ENCODE results near the gene CD81.

The CD81 gene

GRCh38 chr11:2365571-2366210, 11.4 kb upstream of the CD81 start:
- no peaks in the 10 kb centered on the region for H3K9me3 Mint-ChIP-seq
- H3K36me3 Mint-ChIP-seq: no peaks in the 10 kb centered on the region
- no peaks in the 10 kb centered on the region for H3K4me1 Mint-ChIP-seq
- no peak overlapping the region for H3K27ac Mint-ChIP-seq
- H3K27me3 Mint-ChIP-seq: no peaks in the 10 kb centered on the region
- H3K4me3 Mint-ChIP-seq: no peak overlapping the region

- Mint-ChIP-seq H3K4me1 (no peaks in the 10 kb centered on the region), H3K9me3 (no peaks in the 10 kb centered on the region), H3K27me3 (no peaks in the 10 kb centered on the region), H3K36me3 (no peaks in the 10 kb centered on the region), H3K4me3 (no peak overlapping the region), H3K27ac (no peak overlapping the region)
These were observed 10.8 kb upstream of the CD81 start for GRCh38 chr11:2366276-2366675.

GRCh38 chr11:2366733-2367132, 10.4 kb upstream of the CD81 start:
- Mint-ChIP-seq H3K36me3 (no peaks in the 10 kb centered on the region), H3K9me3 (no peaks in the 10 kb centered on the region), H3K4me3 (no peak overlapping the region), H3K27ac (no peak overlapping the region), H3K27me3 (no peaks in the 10 kb centered on the region), H3K4me1 (no peaks in the 10 kb centered on the region)

GRCh38 chr11:2367266-2368160, 9.6 kb upstream of the CD81 start:
- no peaks in the 10 kb centered on the region for H3K4me1 Mint-ChIP-seq
- no peaks in the 10 kb centered on the region for H3K36me3 Mint-ChIP-seq
- H3K9me3 Mint-ChIP-seq: no peaks in the 10 kb centered on the region
- H3K27ac Mint-ChIP-seq: no peak overlapping the region
- no peak overlapping the region for H3K4me3 Mint-ChIP-seq
- no peaks in the 10 kb centered on the region for H3K27me3 Mint-ChIP-seq

GRCh38 chr11:2368178-2368850, 8.8 kb upstream of the CD81 start:
- Mint-ChIP-seq H3K4me3 (no peak overlapping the region), H3K36me3 (no peaks in the 10 kb centered on the region), H3K27me3 (no peaks in the 10 kb centered on the region), H3K27ac (no peak overlapping the region), H3K9me3 (no peaks in the 10 kb centered on the region), H3K4me1 (no peaks in the 10 kb centered on the region)

- Mint-ChIP-seq H3K27me3 (no peaks in the 10 kb centered on the region), H3K27ac (no peak overlapping the region), H3K4me3 (no peak overlapping the region), H3K36me3 (no peaks in the 10 kb centered on the region), H3K4me1 (no peaks in the 10 kb centered on the region), H3K9me3 (no peaks in the 10 kb centered on the region)
These were observed 8.3 kb upstream of the CD81 start for GRCh38 chr11:2368851-2369180.

GRCh38 chr11:2369320-2369719, 7.8 kb upstream of the CD81 start:
- Mint-ChIP-seq H3K4me1 (no peaks in the 10 kb centered on the region), H3K9me3 (no peaks in the 10 kb centered on the region)

GRCh38 chr11:2369896-2370295, 7.2 kb upstream of the CD81 start:
- Mint-ChIP-seq H3K9me3 (no peaks in the 10 kb centered on the region), H3K27me3 (no peaks in the 10 kb centered on the region), H3K4me1 (no peaks in the 10 kb centered on the region), H3K36me3 (no peaks in the 10 kb centered on the region), H3K4me3 (no peak overlapping the region), H3K27ac (no peak overlapping the region)

More at GRCh38 chr11:2369320-2369719, 7.8 kb upstream of the CD81 start:
- no peak overlapping the region for H3K4me3 Mint-ChIP-seq
- H3K36me3 Mint-ChIP-seq: no peaks in the 10 kb centered on the region
- H3K27ac Mint-ChIP-seq: no peak overlapping the region
- H3K27me3 Mint-ChIP-seq: no peaks in the 10 kb centered on the region

GRCh38 chr11:2374456-2375201, 2.5 kb upstream of the CD81 start:
- no peaks in the 10 kb centered on the region for H3K27me3 Mint-ChIP-seq
- no peaks in the 10 kb centered on the region for H3K9me3 Mint-ChIP-seq
- no peaks in the 10 kb centered on the region for H3K36me3 Mint-ChIP-seq
- H3K4me3 Mint-ChIP-seq: no peak overlapping the region
- peaks cover 7% of the 10 kb centered on the region for H3K4me1 Mint-ChIP-seq
- H3K27ac Mint-ChIP-seq: no peak overlapping the region

- Mint-ChIP-seq H3K9me3 (no peaks in the 10 kb centered on the region), H3K4me3 (peak overlapping the region; percentile 67), H3K36me3 (no peaks in the 10 kb centered on the region), H3K4me1 (peaks cover 14% of the 10 kb centered on the region), H3K27me3 (no peaks in the 10 kb centered on the region), H3K27ac (no peak overlapping the region)
These were observed 1.7 kb upstream of the CD81 start for GRCh38 chr11:2375341-2375853.

GRCh38 chr11:2375964-2376551, 1.1 kb upstream of the CD81 start:
- Mint-ChIP-seq H3K27ac (peak overlapping the region; percentile 8), H3K4me3 (peak overlapping the region; percentile 67), H3K27me3 (no peaks in the 10 kb centered on the region), H3K36me3 (no peaks in the 10 kb centered on the region), H3K9me3 (no peaks in the 10 kb centered on the region), H3K4me1 (peaks cover 18% of the 10 kb centered on the region)

- peaks cover 23% of the 10 kb centered on the region for H3K4me1 Mint-ChIP-seq
- peak overlapping the region; percentile 23 for H3K27ac Mint-ChIP-seq
- H3K4me3 Mint-ChIP-seq: peak overlapping the region; percentile 89
- no peaks in the 10 kb centered on the region for H3K9me3 Mint-ChIP-seq
- no peaks in the 10 kb centered on the region for H3K27me3 Mint-ChIP-seq
- H3K36me3 Mint-ChIP-seq: no peaks in the 10 kb centered on the region
These were observed 667 bp downstream of the CD81 start for GRCh38 chr11:2377511-2378443.

- peak overlapping the region; percentile 89 for H3K4me3 Mint-ChIP-seq
These were observed 1.6 kb downstream of the CD81 start for GRCh38 chr11:2378527-2379210.

More at GRCh38 chr11:2378527-2379210, 1.6 kb downstream of the CD81 start:
- Mint-ChIP-seq H3K27ac (peak overlapping the region; percentile 30), H3K9me3 (no peaks in the 10 kb centered on the region), H3K36me3 (no peaks in the 10 kb centered on the region), H3K27me3 (no peaks in the 10 kb centered on the region), H3K4me1 (peaks cover 28% of the 10 kb centered on the region)
